Endothelial cell of umbilical vein (primary cell): ENCODE results near the gene TRIM24. TPM values are rescaled to one million over a fixed set of nuclear protein-coding genes. Genes with fewer than 3 reads are reported as not detected.
"Not testable (repeated sequence)": the region's sequence is repeated elsewhere in the genome, so short reads cannot be mapped to it uniquely, and the experiment has no call there.

Experiments used
- BruUV-seq: library from RNA; stranded (reverse); fragments of 400-500 nt; replicated peaks from 2 replicates; lab custom pipeline; 2021; lab: Mats Ljungman, UMichigan
- CTCF ChIA-PET: fragments of 300-600, 350-600 bp; sonication (Branson Sonifier 250); formaldehyde crosslinking; loops from one replicate; lab custom pipeline; 2021; ENCODE audit warnings: antibody characterized with exemption, inconsistent platforms; lab: Charles Lee
- POLR2A ChIA-PET: fragments of 300-600, 350-600 bp; sonication (Branson Sonifier 250); formaldehyde crosslinking; loops from one replicate; lab custom pipeline; 2021; ENCODE audit warnings: antibody characterized with exemption, inconsistent platforms; lab: Charles Lee
- DNase-seq: peaks from one replicate; pipeline ENCODE4 v3.0.0-alpha.2; 2011; ENCODE audit warnings: low read depth, low spot score
- FAIRE-seq: peaks from 2 replicates; lab custom pipeline; 2011; peaks lifted over from hg19 to GRCh38; lab: Jason Lieb, UNC
- H2AFZ ChIP-seq: 2 replicates; pipeline ENCODE4 v1.6.0; 2012; ENCODE audit warnings: low read depth, low read length, control low read depth, inconsistent platforms
- H3K27ac ChIP-seq: 2 replicates; pipeline ENCODE4 v1.5.1; 2011; ENCODE audit warnings: low read depth, mild to moderate bottlenecking, control low read depth, low read length, moderate library complexity; ENCODE audit not compliant: insufficient read depth
- H3K27me3 ChIP-seq, 2 experiments: 2 replicates each; pipeline versions ENCODE4 v1.6.0 to v1.6.1; 2011; ENCODE audit warnings: low read length in 2 of 2, mixed read lengths in 1 of 2; ENCODE audit not compliant: control insufficient read depth in 2 of 2, insufficient read depth in 2 of 2
- H3K36me3 ChIP-seq, 2 experiments: 2 replicates in 1 of 2; 3 replicates in 1 of 2; pipeline ENCODE4 v1.5.1; 2011; ENCODE audit warnings: low read length in 2 of 2, mild to moderate bottlenecking in 1 of 2, moderate library complexity in 1 of 2; ENCODE audit not compliant: control insufficient read depth in 2 of 2, insufficient read depth in 2 of 2; ENCODE audit errors: extremely low read depth in 1 of 2
- H3K4me1 ChIP-seq: 3 replicates; pipeline ENCODE4 v1.5.1; 2011; ENCODE audit warnings: mild to moderate bottlenecking, low read length; ENCODE audit not compliant: control insufficient read depth, insufficient read depth; ENCODE audit errors: extremely low read depth
- H3K4me2 ChIP-seq: 2 replicates; pipeline ENCODE4 v1.6.1; 2011; ENCODE audit warnings: low read length, control low read depth, mixed read lengths; ENCODE audit not compliant: insufficient read depth
- H3K4me3 ChIP-seq, 3 experiments: fragments of 200-600 bp in 1 of 3; sonication (generic), shearing (Covaris generic) in 1 of 3; replicated peaks in 1 of 3; 2 replicates each; pipeline ENCODE4 v1.5.1; 2011 to 2016; ENCODE audit warnings: control low read depth in 3 of 3, low read length in 3 of 3, mild to moderate bottlenecking in 2 of 3, inconsistent platforms in 1 of 3, low read depth in 1 of 3, moderate library complexity in 1 of 3; ENCODE audit not compliant: insufficient read depth in 1 of 3
- H3K79me2 ChIP-seq: 2 replicates; pipeline ENCODE4 v1.6.0; 2012; ENCODE audit warnings: low read length, inconsistent platforms; ENCODE audit not compliant: control insufficient read depth, insufficient read depth
- H3K9ac ChIP-seq: replicated peaks from 2 replicates; pipeline ENCODE3; 2011; ENCODE audit warnings: low read length, control low read depth; ENCODE audit not compliant: insufficient read depth; ENCODE audit errors: extremely low read depth
- H3K9me1 ChIP-seq: replicated peaks from 3 replicates; pipeline ENCODE4 v1.6.0; 2011; ENCODE audit warnings: mild to moderate bottlenecking, low read length; ENCODE audit not compliant: control insufficient read depth, insufficient read depth; ENCODE audit errors: extremely low read depth
- H3K9me3 ChIP-seq: replicated peaks from 2 replicates; pipeline ENCODE4 v1.5.1; 2012; ENCODE audit warnings: low read length, inconsistent platforms; ENCODE audit not compliant: control insufficient read depth, insufficient read depth
- H4K20me1 ChIP-seq: replicated peaks from 2 replicates; pipeline ENCODE3; 2011; ENCODE audit warnings: mild to moderate bottlenecking, low read length; ENCODE audit not compliant: control insufficient read depth, insufficient read depth; ENCODE audit errors: extremely low read depth
- GATA2 ChIP-seq: IDR thresholded peaks from 2 replicates; pipeline ENCODE4 v1.7.0; 2011; ENCODE audit warnings: low read depth, mild to moderate bottlenecking, moderate library complexity, mixed read lengths, low read length; ENCODE audit not compliant: insufficient read length, insufficient read depth
- dilution Hi-C: fragments of 300-500 bp; cut with MboI; formaldehyde crosslinking; loops from one replicate; pipeline ENCODE4 v1.15.0; 2019; ENCODE audit warnings: low sequenced_read_pairs; ENCODE audit not compliant: extremely low pct_ligation_motif_present
- intact Hi-C: fragments of 100-400 bp; cut with micrococcal nuclease; formaldehyde crosslinking; loops from one replicate; pipeline ENCODE4 v1.10.0; 2022
- polyA plus RNA-seq, 4 experiments: library from polyadenylated mRNA; depleted of rRNA in 3 of 4; stranded (reverse) in 3 of 4; unstranded in 1 of 4; fragments of >200 nt; gene quantifications; 2 replicates each; pipeline versions ENCODE4 v1.2.1 to v1.2.3, GENCODE V29; 2011 to 2012; ENCODE audit warnings: missing spikeins in 1 of 4
- total RNA-seq: library from RNA; stranded (reverse); gene quantifications from 2 replicates; pipeline ENCODE4 v1.2.3, GENCODE V29; 2021

Gene TRIM24
- total and polyA plus RNA-seq, 2 donors (not counting 3 experiments of a cell fraction or from before 2014, with no cell fraction given), result 9.1 to 26.1 TPM

DNA sequence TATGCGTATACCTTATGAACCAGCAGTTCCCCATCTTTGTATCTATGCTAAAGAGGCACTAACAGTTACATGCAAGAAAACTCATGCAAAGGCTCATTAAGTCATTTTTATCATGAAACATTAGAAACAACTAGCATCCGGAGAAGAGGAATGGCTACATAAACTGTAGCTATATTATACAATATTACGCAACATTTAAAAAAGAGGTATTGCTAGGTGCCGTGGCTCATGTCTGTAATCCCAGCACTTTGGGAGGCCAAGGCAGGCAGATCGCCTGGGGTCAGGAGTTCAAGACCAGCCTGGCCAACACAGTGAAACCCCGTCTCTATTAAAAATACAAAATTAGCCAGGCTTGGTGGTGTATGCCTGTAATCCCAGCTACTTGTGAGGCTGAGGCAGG, 47.1 kb upstream of the TRIM24 start:
- H3K9ac ChIP-seq, H3K4me2 ChIP-seq, H3K4me1 ChIP-seq, CTCF ChIA-PET, DNase-seq, H3K27ac ChIP-seq, H2AFZ ChIP-seq, intact Hi-C loops, H3K9me3 ChIP-seq, POLR2A ChIA-PET, H3K4me3 ChIP-seq, FAIRE-seq, H3K9me1 ChIP-seq, H4K20me1 ChIP-seq, H3K27me3 ChIP-seq, H3K36me3 ChIP-seq, H3K79me2 ChIP-seq, BruUV-seq, dilution Hi-C loops: not testable (repeated sequence)

DNA sequence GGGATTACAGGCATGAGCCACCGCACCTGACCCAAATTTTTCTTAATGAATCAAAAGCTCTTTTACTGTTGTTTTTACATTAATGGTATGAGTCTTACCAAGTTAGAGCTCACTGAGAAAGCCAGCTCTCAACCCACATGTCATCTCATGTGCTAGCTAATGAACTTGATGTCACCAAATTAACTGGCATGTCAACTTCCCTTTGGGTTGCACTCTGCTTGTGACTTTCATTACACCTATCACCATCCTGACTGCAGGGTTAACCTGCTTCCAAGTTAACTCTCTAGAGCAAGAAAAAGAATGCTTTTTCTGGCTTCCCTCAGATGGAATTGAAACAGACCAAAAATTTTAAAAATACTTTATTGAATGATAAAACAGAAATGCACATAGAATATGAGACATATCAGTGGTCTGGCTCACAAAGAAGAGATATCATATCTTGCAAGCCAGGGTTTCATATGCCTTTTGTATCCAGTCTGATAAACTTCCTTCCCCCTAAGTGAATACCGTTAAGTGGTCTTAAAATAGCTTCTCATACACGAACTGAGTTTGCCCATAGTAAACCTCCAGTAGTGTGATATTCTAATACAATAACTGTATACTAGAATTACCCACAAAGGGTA, 42.9 kb upstream of the TRIM24 start:
- dilution Hi-C loops, result no loop called here
- Histone ChIP-seq H3K79me2 (no peaks in the 10 kb centered on the region), H3K4me2 (no peak overlapping the region), H3K9me3 (no peaks in the 10 kb centered on the region), H3K9ac (no peak overlapping the region), H3K27me3 (no peaks in the 10 kb centered on the region), H3K4me1 (no peaks in the 10 kb centered on the region), H3K9me1 (no peaks in the 10 kb centered on the region), H2AFZ (no peak overlapping the region), H3K36me3 (no peaks in the 10 kb centered on the region), H3K4me3 (no peak overlapping the region), H4K20me1 (no peaks in the 10 kb centered on the region), H3K27ac (no peak overlapping the region)
- BruUV-seq, result no TSS peak
- no peak for FAIRE-seq
- intact Hi-C loops, result no loop called here
- CTCF ChIA-PET, result interaction anchor here (1.2 kb wide), 1 partner anchor 9 kb away, joined by 3 read pairs; no protein-coding TSS in a partner anchor
- POLR2A ChIA-PET, result no interaction called here
- no peak for DNase-seq
- TF ChIP-seq GATA2, result no peak
